ENCODE results near the gene UGT1A1. TPM values are rescaled to one million over a fixed set of nuclear protein-coding genes. Genes with fewer than 3 reads are reported as not detected.
A peak's percentile ranks its signal among the peaks of the same experiment; 100 is the strongest.

The UGT1A1 gene
- total RNA-seq, 1 experiment from 2014 or later: not detected

DNA sequence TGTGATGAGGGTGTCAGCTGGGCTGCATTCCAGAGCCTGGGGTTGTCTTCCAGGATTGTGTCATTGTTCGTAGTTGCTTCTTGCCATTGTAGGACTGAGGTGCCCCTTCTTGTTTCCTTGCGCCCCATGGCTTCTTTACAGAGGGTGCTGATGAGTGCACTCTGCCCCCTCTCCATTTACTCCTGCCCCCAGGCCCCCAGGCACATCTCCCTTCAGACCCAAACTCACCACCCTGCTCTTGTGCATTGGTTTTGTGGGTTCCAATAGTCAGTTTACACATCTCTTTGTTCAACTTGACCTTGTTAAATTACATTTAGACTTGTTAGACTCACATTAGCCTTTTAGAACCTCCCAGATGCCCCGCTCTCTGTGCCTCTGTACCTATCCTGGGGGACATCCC is 61.1 kb downstream of the UGT1A1 start:
- Histone ChIP-seq H3K27me3 (ENCODE audit: insufficient read depth, low read length) (no peaks in the 10 kb centered on the region), H3T11ph (ENCODE audit: low read length) (no peak overlapping the region), H2AFZ (ENCODE audit: low read length) (no peak overlapping the region), H3K18ac (ENCODE audit: insufficient read length, low read depth, low read length) (no peak overlapping the region), H2BK12ac (ENCODE audit: insufficient read length, low read depth, low read length) (no peak overlapping the region), H3K23ac (ENCODE audit: insufficient read length, low read depth, low read length) (no peak overlapping the region), H3K4me2 (ENCODE audit: insufficient read depth, insufficient read length, low read length) (no peak overlapping the region), H2BK120ac (ENCODE audit: low read depth, low read length, poor library complexity, severe bottlenecking) (no peak overlapping the region), H4K20me1 (ENCODE audit: control insufficient read depth, insufficient read depth, insufficient read length) (no peaks in the 10 kb centered on the region), H3K23me2 (ENCODE audit: insufficient read length, low read depth, low read length, poor library complexity, severe bottlenecking) (no peaks in the 10 kb centered on the region), H2BK15ac (ENCODE audit: low read depth, low read length) (no peak overlapping the region), H3K14ac (ENCODE audit: insufficient read depth, low read length) (no peak overlapping the region), H3K79me1 (ENCODE audit: insufficient read depth, low read depth, low read length, poor library complexity, severe bottlenecking) (no peaks in the 10 kb centered on the region), H3K4ac (ENCODE audit: low read depth, low read length) (no peak overlapping the region), H4K91ac (ENCODE audit: insufficient read length, low read depth, low read length) (no peak overlapping the region), H3K27ac (ENCODE audit: insufficient read length, low read depth, low read length) (no peak overlapping the region), H3K79me2 (ENCODE audit: insufficient read depth, low read length) (no peaks in the 10 kb centered on the region), H4K5ac (ENCODE audit: insufficient read length, low read depth, low read length) (no peak overlapping the region), H4K8ac (replicated peaks; ENCODE audit: insufficient read length, low read depth, low read length) (no peak overlapping the region), H3K9ac (ENCODE audit: extremely low read depth, insufficient read length, low read length) (no peak overlapping the region), H3K9me3 (ENCODE audit: control insufficient read depth, low read depth, low read length) (no peaks in the 10 kb centered on the region), H3K4me1 (ENCODE audit: insufficient read depth, low read length) (no peaks in the 10 kb centered on the region), H2BK5ac (ENCODE audit: insufficient read length, low read length) (no peak overlapping the region), H2AK5ac (ENCODE audit: insufficient read length, low read length) (no peak overlapping the region), H2BK20ac (ENCODE audit: low read depth, low read length, poor library complexity, severe bottlenecking) (no peak overlapping the region), H3K56ac (ENCODE audit: insufficient read length, low read depth, low read length) (no peak overlapping the region)
- H3K4me3 Mint-ChIP-seq: peak overlapping the region in 1 of 2 experiments; percentile 25; a peak in 1 of 5 replicates
- TF ChIP-seq, protein P1, sequence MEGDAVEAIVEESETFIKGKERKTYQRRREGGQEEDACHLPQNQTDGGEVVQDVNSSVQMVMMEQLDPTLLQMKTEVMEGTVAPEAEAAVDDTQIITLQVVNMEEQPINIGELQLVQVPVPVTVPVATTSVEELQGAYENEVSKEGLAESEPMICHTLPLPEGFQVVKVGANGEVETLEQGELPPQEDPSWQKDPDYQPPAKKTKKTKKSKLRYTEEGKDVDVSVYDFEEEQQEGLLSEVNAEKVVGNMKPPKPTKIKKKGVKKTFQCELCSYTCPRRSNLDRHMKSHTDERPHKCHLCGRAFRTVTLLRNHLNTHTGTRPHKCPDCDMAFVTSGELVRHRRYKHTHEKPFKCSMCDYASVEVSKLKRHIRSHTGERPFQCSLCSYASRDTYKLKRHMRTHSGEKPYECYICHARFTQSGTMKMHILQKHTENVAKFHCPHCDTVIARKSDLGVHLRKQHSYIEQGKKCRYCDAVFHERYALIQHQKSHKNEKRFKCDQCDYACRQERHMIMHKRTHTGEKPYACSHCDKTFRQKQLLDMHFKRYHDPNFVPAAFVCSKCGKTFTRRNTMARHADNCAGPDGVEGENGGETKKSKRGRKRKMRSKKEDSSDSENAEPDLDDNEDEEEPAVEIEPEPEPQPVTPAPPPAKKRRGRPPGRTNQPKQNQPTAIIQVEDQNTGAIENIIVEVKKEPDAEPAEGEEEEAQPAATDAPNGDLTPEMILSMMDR (conservative IDR thresholded peaks at IDR 0.05): no peak
- peaks cover 1% of the 10 kb centered on the region; the same call in 1 of the 2 replicates for H3K27me3 Mint-ChIP-seq (ENCODE audit: low read depth)
- no CpG with 5 or more reads among the region's 3 CpGs for WGBS (ENCODE audit: extremely low coverage, insufficient read length, low lambda C conversion rate)
- H3K4me1 Mint-ChIP-seq: no peaks in the 10 kb centered on the region; a peak in 1 of 4 replicates
- peaks cover 2 to 3% of the 10 kb centered on the region in 2 experiments; a peak in 3 of 5 replicates for H3K9me3 Mint-ChIP-seq
- no peaks in the 10 kb centered on the region for H3K36me3 Mint-ChIP-seq (ENCODE audit: insufficient read depth in 1 of 3, low read depth in 3 of 3)
- DNase-seq: no peak
- no peak overlapping the region; a peak in 2 of 7 replicates for H3K27ac Mint-ChIP-seq
